K562 (cell line): Measurements from ENCODE around the gene RETREG2. TPM values are rescaled to one million over a fixed set of nuclear protein-coding genes. Genes with fewer than 3 reads are reported as not detected.

Experiments used
- CREB5 ChIP-seq: fragments of 250-450 bp; sonication (Bioruptor Pico); IDR thresholded peaks from 2 replicates; pipeline ENCODE4 v1.5.0; 2020; ENCODE audit warnings: mild to moderate bottlenecking
- HNRNPUL1 ChIP-seq: fragments of 200-400 bp; formaldehyde crosslinking; IDR thresholded peaks from 2 replicates; pipeline ENCODE4 v1.6.1; 2017; ENCODE audit warnings: low read length
- PTBP1 ChIP-seq: fragments of 200-400 bp; formaldehyde crosslinking; IDR thresholded peaks from 2 replicates; pipeline ENCODE4 v1.6.1; 2017; ENCODE audit warnings: low read depth, low read length
- PURB ChIP-seq: sonication (generic); formaldehyde crosslinking; IDR thresholded peaks from 2 replicates; pipeline ENCODE4 v1.9.0; 2021; ENCODE audit warnings: low read depth, mild to moderate bottlenecking, missing genetic modification reagents
- RBFOX2 ChIP-seq: fragments of 200-400 bp; formaldehyde crosslinking; IDR thresholded peaks from 2 replicates; pipeline ENCODE4 v1.6.1; 2017; ENCODE audit warnings: low read depth, mild to moderate bottlenecking, low read length, moderate library complexity
- RHOXF2B ChIP-seq: fragments of 250-450 bp; sonication (Bioruptor Pico); conservative IDR thresholded peaks from 2 replicates; pipeline ENCODE4 v1.5.1; 2021
- RREB1 ChIP-seq: fragments of 250-450 bp; sonication (Bioruptor Pico); IDR thresholded peaks from 2 replicates; pipeline ENCODE4 v1.4.0; 2020
- ZBTB2 ChIP-seq: fragments of 450-650 bp; IDR thresholded peaks from 2 replicates; pipeline ENCODE4 v1.6.1; 2016; ENCODE audit warnings: antibody characterized with exemption
- ZNF407 ChIP-seq: fragments of 450-650 bp; IDR thresholded peaks from 2 replicates; pipeline ENCODE4 v1.6.1; 2016; ENCODE audit warnings: low read depth
- polyA plus RNA-seq, 8 experiments: library from polyadenylated mRNA; depleted of rRNA in 4 of 8; stranded (reverse) in 5 of 8; unstranded in 3 of 8; fragments of >200 nt; fragmentation: Nextera tagmentation in 2 of 8; fragmentation: Illumina TruSeq in 1 of 8; extraction: Ambion mirVana in 2 of 8; extraction: Trizol in 1 of 8; gene quantifications; 2 replicates each; pipeline versions ENCODE4 v1.2.1 to v1.2.3, GENCODE V29; 2011 to 2014; ENCODE audit warnings: inconsistent platforms in 1 of 8, missing spikeins in 1 of 8
- total RNA-seq, 7 experiments: library from RNA; depleted of rRNA in 6 of 7; stranded (reverse); fragments of >200 nt in 6 of 7; fragmentation: Illumina TruSeq in 2 of 7; extraction: Trizol in 2 of 7; gene quantifications; 2 replicates each; pipeline versions ENCODE4 v1.2.1 to v1.2.3, GENCODE V29; 2011 to 2021; ENCODE audit warnings: low replicate concordance in 1 of 7

Gene RETREG2
- total and polyA plus RNA-seq, 9 of the 15 experiments (the other 6 are each of a cell fraction or from before 2014, with no cell fraction given) = 4.9 to 40.1 (median 19.2) TPM

GRCh38 chr2:219160186-219161017 is 17.7 kb upstream of the RETREG2 start, which contains the start of gene NHEJ1 (continued):
- TF ChIP-seq ZNF407 = no peak
- no peak for TF ChIP-seq PTBP1
- peak; percentile 88 for TF ChIP-seq RBFOX2
- TF ChIP-seq ZBTB2 = no peak
- no peak for TF ChIP-seq PURB (CRISPR knock-in tag)
- no peak for TF ChIP-seq RHOXF2B (CRISPR knock-in tag)
- peak; percentile 22; the same call in 1 of the 2 replicates for TF ChIP-seq RREB1 (CRISPR knock-in tag)
- no peak for TF ChIP-seq CREB5 (CRISPR knock-in tag)
- TF ChIP-seq HNRNPUL1 = no peak
